ENCODE results near the gene GINS3.

- TF ChIP-seq CTCF (IDR thresholded peaks at IDR 0.05) (no peak), POLR2A (IDR thresholded peaks at IDR 0.05; ENCODE audit: low read depth) (no peak), EP300 (IDR thresholded peaks at IDR 0.05) (no peak), POLR2AphosphoS5 (IDR thresholded peaks at IDR 0.05) (no peak)
These were observed 59.0 kb downstream of the GINS3 start for GRCh38 chr16:58451265-58451689.
